Fibroblast of the aortic adventitia (primary cell): ENCODE measurements around the gene RPEL1. TPM values are rescaled to one million over a fixed set of nuclear protein-coding genes. Genes with fewer than 3 reads are reported as not detected.
A peak's percentile ranks its signal among the peaks of the same experiment; 100 is the strongest.
"Not testable (repeated sequence)": the region's sequence is repeated elsewhere in the genome, so short reads cannot be mapped to it uniquely, and the experiment has no call there.

Source experiments
- DNase-seq: peaks from one replicate; pipeline ENCODE4 v3.0.0-alpha.2; 2010; ENCODE audit warnings: low read depth
- H3K4me3 ChIP-seq: 2 replicates; pipeline ENCODE4 v1.5.1; 2011; ENCODE audit warnings: low read depth, mild to moderate bottlenecking, control low read depth, low read length, moderate library complexity
- CTCF ChIP-seq: IDR thresholded peaks from 2 replicates; pipeline ENCODE4 v1.5.1; 2011; ENCODE audit warnings: mild to moderate bottlenecking, low read length, control low read depth, inconsistent platforms; ENCODE audit not compliant: insufficient read depth
- total RNA-seq: library from RNA; depleted of rRNA; stranded (reverse); fragments of >200 nt; gene quantifications from 2 replicates; pipeline ENCODE4 v1.2.3, GENCODE V29; 2012; ENCODE audit warnings: low replicate concordance

RPEL1 gene
- total RNA-seq, 1 donor = under 0.01 TPM

DNA sequence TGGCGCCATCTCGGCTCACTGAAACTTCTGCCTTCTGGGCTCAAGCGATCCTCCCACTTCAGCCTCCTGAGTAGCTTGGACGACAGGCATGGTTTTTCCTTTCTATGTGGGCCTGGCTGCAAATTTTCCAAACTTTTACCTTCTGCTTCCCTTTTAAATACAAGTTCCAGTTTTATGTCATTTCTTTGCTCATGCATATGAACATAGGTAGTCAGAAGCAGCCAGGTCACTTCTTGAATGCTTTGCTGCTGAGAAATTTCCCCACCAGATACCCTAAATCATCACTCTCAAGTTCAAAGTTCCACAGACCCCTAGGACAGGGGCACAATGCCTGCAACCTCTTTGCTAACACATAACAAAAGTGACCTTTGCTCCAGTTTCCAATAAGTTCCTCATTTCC lies 21.6 kb upstream of the RPEL1 start:
- TF ChIP-seq CTCF = no peak
- no peak for DNase-seq
- H3K4me3 ChIP-seq = no peak overlapping the region

GRCh38 chr10:103224721-103225120 lies 21.0 kb upstream of the RPEL1 start:
- not testable (repeated sequence) for H3K4me3 ChIP-seq, DNase-seq

DNA sequence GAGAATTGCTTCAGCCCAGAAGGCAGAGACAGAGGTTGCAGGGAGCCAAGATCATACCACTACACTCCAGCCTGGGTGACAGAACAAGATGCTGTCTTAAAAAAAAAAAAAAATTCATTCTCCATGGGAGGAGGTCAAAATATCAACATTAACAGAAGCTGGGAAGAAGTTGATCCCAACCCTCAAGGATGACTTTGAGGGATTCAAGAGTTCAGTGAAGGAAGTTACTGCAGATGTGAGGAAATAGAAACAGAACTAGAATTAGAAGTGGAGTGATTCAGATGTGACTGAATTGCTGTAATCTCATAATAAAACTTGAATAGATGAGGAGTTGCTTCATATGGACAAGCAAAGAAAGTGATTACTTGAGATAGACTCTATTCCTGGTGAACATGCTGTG lies 19.7 kb upstream of the RPEL1 start:
- H3K4me3 ChIP-seq = no peak overlapping the region
- peak; percentile 45 for DNase-seq
- TF ChIP-seq CTCF = no peak

- TF ChIP-seq CTCF = no peak
- no peak overlapping the region for H3K4me3 ChIP-seq
- no peak for DNase-seq
Observed at GRCh38 chr10:103227416-103227815, 18.3 kb upstream of the RPEL1 start.

DNA sequence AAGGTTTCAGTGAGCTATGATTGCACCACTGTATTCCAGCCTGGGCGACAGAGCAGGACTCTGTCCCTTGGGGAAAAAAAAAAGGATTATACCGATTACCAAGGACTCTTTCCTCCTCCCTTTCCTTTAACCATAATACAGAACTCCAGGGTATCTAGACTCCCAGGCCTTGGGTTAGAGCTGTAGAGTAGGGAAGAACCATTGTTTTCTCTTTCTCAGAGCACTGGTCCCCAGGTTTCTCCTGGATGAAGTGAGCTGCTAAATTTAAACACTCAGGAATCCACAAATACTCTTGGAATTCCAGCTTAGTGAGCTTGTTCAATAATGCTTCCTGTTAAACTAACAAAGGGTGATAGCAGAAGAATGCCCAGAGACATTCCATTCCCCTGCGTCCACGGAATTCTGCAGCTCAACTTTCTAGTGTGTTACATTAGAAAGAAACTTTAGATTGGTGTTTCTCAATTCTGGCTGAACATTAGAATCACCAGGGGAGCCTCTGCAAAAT lies 14.6 kb upstream of the RPEL1 start:
- peak; percentile 98 for DNase-seq
- peak overlapping the region; percentile 13 for H3K4me3 ChIP-seq
- no peak for TF ChIP-seq CTCF

- H3K4me3 ChIP-seq = no peak overlapping the region
- TF ChIP-seq CTCF = no peak
- no peak for DNase-seq
Observed at GRCh38 chr10:103232131-103232673, 13.5 kb upstream of the RPEL1 start.

DNA sequence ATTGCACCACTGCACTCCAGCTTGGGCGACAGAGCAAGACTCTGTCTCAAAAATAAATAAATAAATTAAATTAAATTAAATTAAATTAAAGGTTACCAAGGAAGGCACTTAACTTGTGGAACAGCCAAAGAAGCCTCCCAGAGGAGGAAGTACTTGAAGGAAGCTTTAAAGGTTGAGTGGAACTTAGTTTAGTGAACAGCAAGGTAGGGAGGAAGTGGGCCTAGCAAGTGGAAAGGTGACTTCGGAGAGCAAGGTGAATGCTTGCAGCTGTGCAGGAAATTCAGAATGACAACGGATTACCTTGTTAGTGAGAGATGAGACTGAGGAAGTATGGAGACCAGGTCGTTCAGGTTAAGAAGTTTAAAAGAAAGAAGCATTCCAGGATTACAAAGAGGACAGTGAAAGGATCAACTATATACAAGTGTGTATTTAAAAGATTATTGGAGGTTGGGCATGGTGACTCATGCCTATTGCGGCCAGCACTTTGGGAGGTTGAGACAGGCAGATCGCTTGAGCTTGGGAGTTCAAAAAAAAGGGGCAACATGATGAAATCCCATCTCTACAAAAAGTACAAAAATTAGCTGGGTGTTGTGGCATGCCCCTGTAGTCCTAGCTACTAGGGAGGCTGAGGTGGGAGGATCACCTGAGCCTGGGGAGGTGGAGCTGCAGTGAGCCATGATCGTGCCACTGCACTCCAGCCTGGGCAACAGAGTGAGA lies 12.8 kb upstream of the RPEL1 start:
- no peak for TF ChIP-seq CTCF
- peak; percentile 52 for DNase-seq
- no peak overlapping the region for H3K4me3 ChIP-seq
